Activated CD4-positive, alpha-beta T cell treated with anti-CD3 and anti-CD28 coated beads, Interleukin-2, amount 50 U/mL, for 48 hours (primary cell): ENCODE measurements around the gene HINT1.
"Not testable (repeated sequence)": the region's sequence is repeated elsewhere in the genome, so short reads cannot be mapped to it uniquely, and the experiment has no call there.

Experiments
- DNase-seq, 2 experiments: peaks; one replicate each; pipeline ENCODE4 v3.0.0-alpha.2; 2020

Gene HINT1

GRCh38 chr5:131170540-131171275, 5.7 kb upstream of the HINT1 start, which contains the start of gene LYRM7:
TSS of gene LYRM7 (plus strand) at chr5:131170944. CDS start at chr5:131171021, 77 bp downstream.
- peak; percentile 91 to 95 for DNase-seq

- DNase-seq: no peak
These were observed 4.9 kb upstream of the HINT1 start for GRCh38 chr5:131169810-131170539.

GRCh38 chr5:131167615-131168014, 2.6 kb upstream of the HINT1 start:
- no peak for DNase-seq

- peak; percentile 62 to 70 for DNase-seq
These were observed 601 bp downstream of the HINT1 start for GRCh38 chr5:131164191-131165118.

- no peak for DNase-seq
These were observed 1.6 kb downstream of the HINT1 start for GRCh38 chr5:131163276-131164119.

GRCh38 chr5:131160134-131160533, 4.9 kb downstream of the HINT1 start:
- no peak for DNase-seq

- DNase-seq: no peak
These were observed 8.1 kb downstream of the HINT1 start for GRCh38 chr5:131156957-131157356.

- no peak for DNase-seq
These were observed 8.7 kb downstream of the HINT1 start for GRCh38 chr5:131156385-131156784.

GRCh38 chr5:131151216-131151615, 13.8 kb downstream of the HINT1 start:
- no peak for DNase-seq

GRCh38 chr5:131150408-131150807, 14.6 kb downstream of the HINT1 start:
- DNase-seq: no peak

GRCh38 chr5:131148835-131149234, 16.2 kb downstream of the HINT1 start:
- no peak for DNase-seq

GRCh38 chr5:131147258-131147657, 17.8 kb downstream of the HINT1 start:
- DNase-seq: no peak

- DNase-seq: no peak
These were observed 22.0 kb downstream of the HINT1 start for GRCh38 chr5:131142970-131143617.

- no peak for DNase-seq
These were observed 25.7 kb downstream of the HINT1 start for GRCh38 chr5:131139321-131139720.

- DNase-seq: not testable (repeated sequence)
These were observed 26.6 kb downstream of the HINT1 start for GRCh38 chr5:131138406-131138805.

GRCh38 chr5:131133091-131133490, 32.0 kb downstream of the HINT1 start:
- not testable (repeated sequence) for DNase-seq

GRCh38 chr5:131129306-131129705, 35.8 kb downstream of the HINT1 start:
- DNase-seq: no peak

GRCh38 chr5:131127244-131127643, 37.8 kb downstream of the HINT1 start:
- DNase-seq: not testable (repeated sequence)

- DNase-seq: no peak
These were observed 50.3 kb downstream of the HINT1 start for GRCh38 chr5:131114754-131115153.

GRCh38 chr5:131112424-131112823, 52.6 kb downstream of the HINT1 start:
- DNase-seq: no peak

- no peak for DNase-seq
These were observed 54.8 kb downstream of the HINT1 start for GRCh38 chr5:131110256-131110594.
